ENCODE results near the gene MFRP. TPM values are rescaled to one million over a fixed set of nuclear protein-coding genes. Genes with fewer than 3 reads are reported as not detected.

MFRP gene
- total RNA-seq, 1 donor from 2014 or later: not detected

GRCh38 chr11:119350302-119350701 lies 3.8 kb upstream of the MFRP start:
- FAIRE-seq (no peak), DNase-seq (ENCODE audit: low read depth) (no peak)
- H3K4me3 Mint-ChIP-seq (ENCODE audit: unreplicated experiment): no peak overlapping the region
- Histone ChIP-seq H3K27me3 (ENCODE audit: insufficient read depth, low read length) (peaks cover 20% of the 10 kb centered on the region), H3K27ac (ENCODE audit: low read depth, low read length) (no peak overlapping the region), H3K79me2 (ENCODE audit: insufficient read depth, low read length) (no peaks in the 10 kb centered on the region), H3K4me2 (ENCODE audit: low read length) (no peak overlapping the region), H3K36me3 (ENCODE audit: insufficient read depth, low read length) (no peaks in the 10 kb centered on the region), H3K9ac (ENCODE audit: low read length) (no peak overlapping the region), H2AFZ (ENCODE audit: low read depth, low read length) (no peak overlapping the region), H3K4me3 (ENCODE audit: insufficient read depth, low read depth, low read length) (no peak overlapping the region), H3K9me3 (ENCODE audit: insufficient read depth, low read depth, low read length) (no peaks in the 10 kb centered on the region), H4K20me1 (ENCODE audit: insufficient read depth, low read length) (no peaks in the 10 kb centered on the region), H3K4me1 (ENCODE audit: insufficient read depth, low read length) (no peaks in the 10 kb centered on the region)
- no peaks in the 10 kb centered on the region for H3K36me3 Mint-ChIP-seq (ENCODE audit: low read depth, unreplicated experiment)
- H3K4me1 Mint-ChIP-seq (ENCODE audit: low read depth, unreplicated experiment): peaks cover 2% of the 10 kb centered on the region
- peaks cover 54% of the 10 kb centered on the region for H3K27me3 Mint-ChIP-seq (ENCODE audit: low read depth, unreplicated experiment)
- no peak for TF ChIP-seq CTCF (IDR thresholded peaks at IDR 0.05; ENCODE audit: insufficient read depth, low read depth, low read length)
- TF ChIP-seq EZH2 (IDR thresholded peaks at IDR 0.05; ENCODE audit: insufficient read depth, low read length): no peak
- no peak overlapping the region for H3K27ac Mint-ChIP-seq (ENCODE audit: unreplicated experiment)
- H3K9me3 Mint-ChIP-seq (ENCODE audit: unreplicated experiment): no peaks in the 10 kb centered on the region

- Mint-ChIP-seq H3K4me1 (ENCODE audit: low read depth, unreplicated experiment) (peaks cover 2% of the 10 kb centered on the region), H3K9me3 (ENCODE audit: unreplicated experiment) (no peaks in the 10 kb centered on the region), H3K27ac (ENCODE audit: unreplicated experiment) (no peak overlapping the region), H3K4me3 (ENCODE audit: unreplicated experiment) (no peak overlapping the region), H3K36me3 (ENCODE audit: low read depth, unreplicated experiment) (no peaks in the 10 kb centered on the region), H3K27me3 (ENCODE audit: low read depth, unreplicated experiment) (peaks cover 70% of the 10 kb centered on the region)
- Histone ChIP-seq H3K27ac (ENCODE audit: low read depth, low read length) (no peak overlapping the region), H3K9me3 (ENCODE audit: insufficient read depth, low read depth, low read length) (no peaks in the 10 kb centered on the region), H3K4me2 (ENCODE audit: low read length) (no peak overlapping the region), H3K36me3 (ENCODE audit: insufficient read depth, low read length) (no peaks in the 10 kb centered on the region), H3K27me3 (ENCODE audit: insufficient read depth, low read length) (peaks cover 20% of the 10 kb centered on the region), H3K4me3 (ENCODE audit: insufficient read depth, low read depth, low read length) (no peak overlapping the region), H2AFZ (ENCODE audit: low read depth, low read length) (no peak overlapping the region), H3K9ac (ENCODE audit: low read length) (no peak overlapping the region), H3K4me1 (ENCODE audit: insufficient read depth, low read length) (no peaks in the 10 kb centered on the region), H4K20me1 (ENCODE audit: insufficient read depth, low read length) (no peaks in the 10 kb centered on the region), H3K79me2 (ENCODE audit: insufficient read depth, low read length) (no peaks in the 10 kb centered on the region)
- no peak for DNase-seq (ENCODE audit: low read depth)
- TF ChIP-seq EZH2 (IDR thresholded peaks at IDR 0.05; ENCODE audit: insufficient read depth, low read length) (no peak), CTCF (IDR thresholded peaks at IDR 0.05; ENCODE audit: insufficient read depth, low read depth, low read length) (no peak)
- no peak for FAIRE-seq
These were observed 1.6 kb upstream of the MFRP start for GRCh38 chr11:119347940-119348605.

- Mint-ChIP-seq H3K27me3 (ENCODE audit: low read depth, unreplicated experiment) (peaks cover 69% of the 10 kb centered on the region), H3K9me3 (ENCODE audit: unreplicated experiment) (no peaks in the 10 kb centered on the region), H3K4me3 (ENCODE audit: unreplicated experiment) (no peak overlapping the region), H3K27ac (ENCODE audit: unreplicated experiment) (no peak overlapping the region), H3K36me3 (ENCODE audit: low read depth, unreplicated experiment) (no peaks in the 10 kb centered on the region), H3K4me1 (ENCODE audit: low read depth, unreplicated experiment) (no peaks in the 10 kb centered on the region)
- Histone ChIP-seq H3K9ac (ENCODE audit: low read length) (no peak overlapping the region), H3K4me1 (ENCODE audit: insufficient read depth, low read length) (no peaks in the 10 kb centered on the region), H3K9me3 (ENCODE audit: insufficient read depth, low read depth, low read length) (no peaks in the 10 kb centered on the region), H3K4me2 (ENCODE audit: low read length) (no peak overlapping the region), H3K27me3 (ENCODE audit: insufficient read depth, low read length) (peaks cover 20% of the 10 kb centered on the region), H3K79me2 (ENCODE audit: insufficient read depth, low read length) (no peaks in the 10 kb centered on the region), H2AFZ (ENCODE audit: low read depth, low read length) (no peak overlapping the region), H4K20me1 (ENCODE audit: insufficient read depth, low read length) (no peaks in the 10 kb centered on the region), H3K27ac (ENCODE audit: low read depth, low read length) (no peak overlapping the region), H3K36me3 (ENCODE audit: insufficient read depth, low read length) (no peaks in the 10 kb centered on the region), H3K4me3 (ENCODE audit: insufficient read depth, low read depth, low read length) (no peak overlapping the region)
- no peak for DNase-seq (ENCODE audit: low read depth)
- no peak for FAIRE-seq
- TF ChIP-seq CTCF (IDR thresholded peaks at IDR 0.05; ENCODE audit: insufficient read depth, low read depth, low read length): no peak
- no peak for TF ChIP-seq EZH2 (IDR thresholded peaks at IDR 0.05; ENCODE audit: insufficient read depth, low read length)
These were observed 737 bp upstream of the MFRP start for GRCh38 chr11:119347242-119347641.

Data from astrocyte (in vitro differentiated cells and primary cell).